Peyer's patch (tissue), 4 donors: Measurements from ENCODE around the gene RNU1-1. TPM values are rescaled to one million over a fixed set of nuclear protein-coding genes. Genes with fewer than 3 reads are reported as not detected.
"Not testable (repeated sequence)": the region's sequence is repeated elsewhere in the genome, so short reads cannot be mapped to it uniquely, and the experiment has no call there.

Experiments
- DNase-seq, 3 donors: peaks; one replicate each; pipeline ENCODE4 v3.0.0-alpha.2; 2017 to 2019
- H3K27ac ChIP-seq, 4 donors: fragments of 200-600 bp; sonication (generic); one replicate each; pipeline ENCODE4 v1.5.1; 2016 to 2019
- H3K27me3 ChIP-seq, 2 donors: fragments of 200-600 bp; sonication (generic); one replicate each; pipeline ENCODE4 v1.5.1; 2019
- H3K36me3 ChIP-seq, 3 donors: fragments of 200-600 bp; sonication (generic); one replicate each; pipeline ENCODE4 v1.5.1; 2016 to 2019
- H3K4me1 ChIP-seq, 4 donors: fragments of 200-600 bp; sonication (generic); one replicate each; pipeline ENCODE4 v1.5.1; 2016 to 2019
- H3K4me3 ChIP-seq, 4 donors: fragments of 200-600 bp; sonication (generic); 1 replicate in 3 of 4; 2 replicates in 1 of 4; pipeline ENCODE4 v1.5.1; 2016 to 2019; ENCODE audit warnings: mild to moderate bottlenecking in 1 of 4
- H3K9me3 ChIP-seq, 4 donors: fragments of 200-600 bp; sonication (generic); one replicate each; pipeline ENCODE4 v1.5.1; 2016 to 2019; ENCODE audit warnings: mild to moderate bottlenecking in 1 of 4
- POLR2A ChIP-seq, 2 donors: fragments of 450-650 bp; IDR thresholded peaks; one replicate each; pipeline ENCODE4 v1.5.1; 2017; ENCODE audit warnings: antibody characterized with exemption in 2 of 2, mild to moderate bottlenecking in 2 of 2, moderate library complexity in 2 of 2
- total RNA-seq, 4 donors: library from RNA; depleted of rRNA; stranded (reverse); fragments of >200 nt; gene quantifications; one replicate each; pipeline ENCODE4 v1.1.0, GENCODE V29; 2016

Gene RNU1-1
- under 1 TPM; under 0.01 TPM for total RNA-seq

DNA sequence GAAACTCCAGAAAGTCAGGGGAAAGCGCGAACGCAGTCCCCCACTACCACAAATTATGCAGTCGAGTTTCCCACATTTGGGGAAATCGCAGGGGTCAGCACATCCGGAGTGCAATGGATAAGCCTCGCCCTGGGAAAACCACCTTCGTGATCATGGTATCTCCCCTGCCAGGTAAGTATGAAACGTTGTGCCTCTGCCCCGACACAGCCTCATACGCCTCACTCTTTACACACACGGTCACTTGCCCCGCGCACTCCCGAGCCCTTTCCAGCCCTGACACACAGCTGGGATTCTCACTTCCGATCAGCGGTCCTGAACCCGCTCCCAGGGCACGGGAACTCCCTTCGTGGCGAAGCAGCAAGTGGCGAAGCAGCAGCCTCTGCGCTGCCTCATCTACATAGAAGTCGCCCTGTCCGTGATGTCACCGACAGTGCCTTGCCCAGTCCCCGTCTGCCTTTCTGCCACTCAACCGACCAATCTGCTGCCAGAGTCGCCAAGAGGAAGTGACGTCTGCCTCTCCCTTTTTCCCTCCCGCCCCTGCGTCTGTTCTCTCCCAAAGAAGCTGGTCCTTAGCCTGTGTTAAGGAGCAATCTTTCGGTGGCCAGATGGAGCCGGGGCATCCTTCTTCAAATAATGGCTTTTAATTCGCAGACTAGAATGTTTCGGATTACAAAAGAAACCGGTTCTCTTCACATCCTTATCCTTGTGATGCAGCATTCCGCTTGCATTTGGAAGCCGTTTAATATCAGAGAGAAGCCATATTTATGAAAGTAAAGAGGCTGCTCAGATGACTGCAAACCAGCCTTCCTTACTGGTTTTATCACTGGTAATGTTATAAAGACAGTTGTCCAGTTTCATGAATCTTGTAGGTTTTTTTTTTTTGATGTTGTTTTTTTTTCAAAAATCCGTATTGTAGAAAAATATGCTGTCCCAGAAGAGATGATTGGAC lies at the start of gene RNU1-1:
TSS of gene RNU1-1 (minus strand) at position 179 of the 949 bp plus-strand sequence.
- TF ChIP-seq POLR2A (IDR thresholded peaks at IDR 0.05), result peak in 1 of 2 donors; percentile 28
- not testable (repeated sequence) for H3K4me1 ChIP-seq, H3K27me3 ChIP-seq, H3K9me3 ChIP-seq, H3K36me3 ChIP-seq
- DNase-seq, result peak; percentile 66 to 96 (median 81)
- Histone ChIP-seq H3K4me3 (peak within 1 kb of the TSS in 3 of 4 donors; percentile 20 to 41 (median 39)), H3K27ac (peak within 1 kb of the TSS; percentile 63 to 91 (median 84))

GRCh38 chr1:16561035-16561434 lies 47.0 kb upstream of the RNU1-1 start:
- DNase-seq, H3K4me3 ChIP-seq, H3K4me1 ChIP-seq, H3K9me3 ChIP-seq, H3K27me3 ChIP-seq, H3K36me3 ChIP-seq, H3K27ac ChIP-seq: not testable (repeated sequence)

DNA sequence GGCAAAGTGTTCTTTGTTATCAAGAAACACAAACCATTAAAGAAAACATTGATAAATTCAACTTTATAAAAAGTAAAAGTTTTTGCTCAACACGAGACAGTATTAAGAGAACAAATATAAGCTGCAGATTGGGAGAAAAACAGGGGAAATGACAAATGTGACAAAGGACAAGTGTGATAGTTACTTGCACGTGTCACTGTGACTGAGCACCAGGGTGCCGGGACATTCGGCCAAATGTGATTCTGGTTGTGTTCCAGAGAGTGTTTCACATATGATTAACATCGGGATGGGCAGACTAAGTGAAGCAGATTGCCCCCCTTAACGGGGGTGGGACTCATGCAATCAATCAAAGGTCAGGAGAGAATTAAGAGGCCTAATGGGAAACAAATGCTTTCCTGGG lies 46.4 kb upstream of the RNU1-1 start:
- H3K4me3 ChIP-seq, H3K36me3 ChIP-seq, H3K27me3 ChIP-seq, H3K27ac ChIP-seq, H3K9me3 ChIP-seq, DNase-seq, H3K4me1 ChIP-seq: not testable (repeated sequence)

- H3K36me3 ChIP-seq, H3K4me3 ChIP-seq, H3K9me3 ChIP-seq, H3K27ac ChIP-seq, H3K27me3 ChIP-seq, H3K4me1 ChIP-seq, DNase-seq: not testable (repeated sequence)
These were observed 45.6 kb upstream of the RNU1-1 start for GRCh38 chr1:16559688-16560087.

- not testable (repeated sequence) for DNase-seq, H3K4me3 ChIP-seq, H3K27ac ChIP-seq, H3K27me3 ChIP-seq, H3K9me3 ChIP-seq, H3K4me1 ChIP-seq, H3K36me3 ChIP-seq
These were observed 42.9 kb upstream of the RNU1-1 start for GRCh38 chr1:16557034-16557433.

- not testable (repeated sequence) for H3K4me3 ChIP-seq, H3K27ac ChIP-seq, H3K36me3 ChIP-seq
These were observed 39.2 kb upstream of the RNU1-1 start for GRCh38 chr1:16553244-16553643.

GRCh38 chr1:16550212-16550918 lies 36.3 kb upstream of the RNU1-1 start:
- not testable (repeated sequence) for DNase-seq, H3K4me1 ChIP-seq, H3K27ac ChIP-seq, H3K27me3 ChIP-seq, H3K9me3 ChIP-seq, H3K36me3 ChIP-seq, H3K4me3 ChIP-seq

More at GRCh38 chr1:16553244-16553643, 39.2 kb upstream of the RNU1-1 start:
- H3K4me1 ChIP-seq, DNase-seq, H3K9me3 ChIP-seq, H3K27me3 ChIP-seq: not testable (repeated sequence)

GRCh38 chr1:16549545-16549944 lies 35.5 kb upstream of the RNU1-1 start:
- H3K27ac ChIP-seq, H3K4me3 ChIP-seq, H3K36me3 ChIP-seq, DNase-seq, H3K4me1 ChIP-seq, H3K9me3 ChIP-seq, H3K27me3 ChIP-seq: not testable (repeated sequence)

- H3K9me3 ChIP-seq, H3K36me3 ChIP-seq, H3K4me1 ChIP-seq, H3K27me3 ChIP-seq, DNase-seq, H3K4me3 ChIP-seq, H3K27ac ChIP-seq: not testable (repeated sequence)
These were observed 33.6 kb upstream of the RNU1-1 start for GRCh38 chr1:16547502-16548241.

GRCh38 chr1:16545682-16546095 lies 31.6 kb upstream of the RNU1-1 start:
- not testable (repeated sequence) for H3K27me3 ChIP-seq, H3K4me3 ChIP-seq

DNA sequence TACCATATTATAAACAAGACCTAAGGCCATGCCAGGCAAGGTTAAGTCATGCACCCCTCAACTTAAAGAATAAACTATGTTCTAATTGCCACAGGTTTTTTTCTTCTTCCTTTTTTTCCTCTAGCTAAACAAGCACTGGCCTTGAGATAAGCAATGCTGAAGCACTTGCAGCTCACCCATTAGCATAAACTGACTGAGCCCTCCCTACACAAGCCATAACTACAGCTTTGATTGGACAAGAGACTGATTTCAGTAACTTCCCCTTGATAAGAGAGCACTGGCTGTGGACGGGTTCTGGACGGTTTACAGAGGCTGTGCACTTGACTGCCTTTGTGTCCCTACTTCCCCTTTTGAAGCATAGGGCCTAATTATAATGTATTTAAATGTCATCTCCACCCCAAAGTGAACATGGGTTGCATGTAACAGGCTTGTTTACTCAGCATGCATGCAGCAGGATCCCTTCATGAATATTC lies 26.4 kb upstream of the RNU1-1 start:
- H3K27ac ChIP-seq, H3K4me3 ChIP-seq, H3K9me3 ChIP-seq, H3K27me3 ChIP-seq, H3K36me3 ChIP-seq, H3K4me1 ChIP-seq: not testable (repeated sequence)
- DNase-seq, result peak in 1 of 3 donors; percentile 59

More at GRCh38 chr1:16545682-16546095, 31.6 kb upstream of the RNU1-1 start:
- H3K4me1 ChIP-seq, H3K36me3 ChIP-seq, H3K27ac ChIP-seq, H3K9me3 ChIP-seq: not testable (repeated sequence)
- DNase-seq, result peak in 1 of 3 donors; percentile 55

GRCh38 chr1:16537528-16537927 lies 23.4 kb upstream of the RNU1-1 start:
- not testable (repeated sequence) for H3K9me3 ChIP-seq, H3K27ac ChIP-seq, DNase-seq, H3K36me3 ChIP-seq, H3K27me3 ChIP-seq, H3K4me3 ChIP-seq, H3K4me1 ChIP-seq

GRCh38 chr1:16536796-16537195 lies 22.7 kb upstream of the RNU1-1 start:
- not testable (repeated sequence) for H3K4me1 ChIP-seq, H3K4me3 ChIP-seq, H3K9me3 ChIP-seq, H3K36me3 ChIP-seq, H3K27ac ChIP-seq, DNase-seq, H3K27me3 ChIP-seq

- not testable (repeated sequence) for DNase-seq, H3K4me1 ChIP-seq, H3K9me3 ChIP-seq, H3K4me3 ChIP-seq, H3K27me3 ChIP-seq, H3K36me3 ChIP-seq, H3K27ac ChIP-seq
These were observed 21.8 kb upstream of the RNU1-1 start for GRCh38 chr1:16535898-16536297.
